ENCODE data around the gene CCDC137.

The CCDC137 gene

DNA sequence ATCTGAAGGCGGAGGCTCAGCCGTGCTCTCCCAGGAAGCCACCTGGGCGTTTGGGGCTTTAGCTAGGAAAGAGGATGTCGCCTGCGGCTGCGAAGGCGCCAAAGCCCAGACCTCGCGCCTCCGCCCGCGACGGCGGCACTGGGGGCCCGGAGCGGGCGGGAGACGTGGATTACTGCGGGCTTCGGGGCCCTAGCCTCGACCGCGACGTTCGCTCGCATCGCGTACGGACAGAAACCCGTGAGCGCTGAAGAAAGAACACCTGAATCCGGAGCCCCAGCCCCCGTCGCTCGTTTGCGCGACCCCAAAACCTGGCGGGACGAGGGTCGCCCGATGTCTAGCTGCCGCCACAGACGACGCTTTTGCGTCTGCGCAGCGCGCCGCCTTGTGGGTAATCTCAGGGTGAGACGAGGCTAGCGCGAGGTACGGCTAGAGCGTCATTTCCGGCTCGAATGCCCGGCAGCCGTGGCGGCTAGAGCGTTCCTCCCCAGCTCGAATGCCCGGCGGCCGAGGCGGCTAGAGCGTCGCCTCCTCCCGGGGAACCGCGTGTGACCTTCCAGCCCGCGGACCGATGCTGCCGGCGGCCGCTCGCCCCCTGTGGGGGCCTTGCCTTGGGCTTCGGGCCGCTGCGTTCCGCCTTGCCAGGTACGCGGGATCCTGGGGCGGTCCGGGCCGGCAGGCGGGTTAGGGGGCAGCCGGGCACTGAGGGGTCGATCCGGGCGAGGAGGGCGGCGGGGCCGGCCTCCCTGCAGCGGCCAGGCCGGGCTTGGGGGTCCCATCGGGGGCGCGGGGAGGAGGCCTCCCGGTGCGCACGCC, 36.6 kb downstream of the CCDC137 start, which contains the start of gene MRPL12:
MRPL12 (plus strand) TSS at position 434 of the 813 bp plus-strand sequence; CDS start at position 569, 135 bp downstream.
- peak; percentile 86 for DNase-seq (ENCODE audit: low read depth)

DNA sequence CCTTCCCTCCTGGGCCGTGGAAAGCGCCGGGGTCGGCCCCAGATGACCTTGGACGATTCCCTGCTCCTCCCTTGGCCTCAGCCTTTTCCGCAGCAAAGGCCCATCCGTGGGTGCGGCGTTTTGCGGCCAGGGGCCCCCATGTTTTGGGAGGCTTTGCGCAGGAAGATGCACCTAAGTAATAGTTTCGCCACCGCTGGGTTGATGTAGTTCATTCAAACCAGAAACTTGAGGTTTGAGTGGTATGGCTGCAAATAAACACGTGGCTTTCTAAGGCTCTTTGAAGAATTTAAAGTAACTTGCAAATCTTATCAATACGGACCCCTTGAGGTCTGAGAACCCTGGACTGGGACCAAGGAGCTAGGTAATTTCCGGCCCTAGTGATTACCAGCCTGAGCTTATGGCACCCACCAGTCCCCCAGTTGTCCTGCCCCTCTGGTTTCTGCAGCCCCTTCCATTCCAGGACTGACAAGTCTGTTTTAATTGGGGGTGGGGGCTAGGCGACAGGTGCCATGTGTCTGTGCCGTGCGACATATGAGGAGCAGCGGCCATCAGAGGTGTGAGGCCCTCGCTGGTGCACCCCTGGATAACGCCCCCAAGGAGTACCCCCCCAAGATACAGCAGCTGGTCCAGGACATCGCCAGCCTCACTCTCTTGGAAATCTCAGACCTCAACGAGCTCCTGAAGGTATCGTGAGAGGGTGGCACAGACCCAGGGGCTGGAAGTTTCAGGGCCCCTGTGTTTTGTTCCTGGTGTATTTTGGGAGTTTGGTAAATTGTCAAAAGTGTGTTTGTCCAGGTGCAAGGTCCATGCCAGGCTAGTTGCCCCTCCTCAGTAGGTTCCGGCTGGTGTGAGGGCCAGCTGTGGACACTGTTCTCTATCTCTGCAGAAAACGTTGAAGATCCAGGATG, 37.5 kb downstream of the CCDC137 start:
- DNase-seq (ENCODE audit: low read depth): no peak

GRCh38 chr17:81705518-81706231, 39.1 kb downstream of the CCDC137 start:
- no peak for DNase-seq (ENCODE audit: low read depth)

- DNase-seq (ENCODE audit: low read depth): no peak
Observed at GRCh38 chr17:81706232-81706611, 39.7 kb downstream of the CCDC137 start.

GRCh38 chr17:81706757-81707624, 40.5 kb downstream of the CCDC137 start:
- no peak for DNase-seq (ENCODE audit: low read depth)

- no peak for DNase-seq (ENCODE audit: low read depth)
Observed at GRCh38 chr17:81707725-81708646, 41.4 kb downstream of the CCDC137 start.

DNA sequence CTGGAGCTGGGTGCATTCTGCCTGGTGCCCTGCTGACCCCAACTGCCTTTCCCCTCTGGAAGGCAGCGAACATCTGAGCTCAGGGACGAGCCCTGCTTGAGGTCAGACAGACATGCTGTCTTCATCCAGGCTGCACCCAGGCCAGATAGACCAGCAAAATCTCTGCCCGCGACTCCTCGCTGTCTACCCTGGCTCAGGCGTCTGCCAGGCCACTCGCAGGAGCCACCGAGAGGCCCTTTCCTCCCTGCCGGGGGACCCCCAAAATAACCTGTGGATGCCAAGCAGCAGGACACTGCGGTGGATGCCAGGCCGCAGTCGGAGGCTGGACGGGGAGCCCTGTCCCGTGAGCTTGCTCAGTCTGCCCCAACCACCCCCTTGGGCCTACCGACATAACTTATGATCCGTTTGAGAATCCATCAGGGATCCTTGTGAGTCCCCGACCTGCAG, 42.2 kb downstream of the CCDC137 start:
- DNase-seq (ENCODE audit: low read depth): no peak

GRCh38 chr17:81710514-81711308, 44.2 kb downstream of the CCDC137 start:
- DNase-seq (ENCODE audit: low read depth): no peak

- DNase-seq (ENCODE audit: low read depth): peak; percentile 64
Observed at GRCh38 chr17:81711814-81712467, 45.4 kb downstream of the CCDC137 start, which contains the start of gene SLC25A10. SLC25A10 (plus strand) TSS chr17:81712284; CDS start chr17:81712427, 143 bp downstream.

GRCh38 chr17:81712468-81713003, 46.0 kb downstream of the CCDC137 start:
- no peak for DNase-seq (ENCODE audit: low read depth)

GRCh38 chr17:81713004-81713555, 46.5 kb downstream of the CCDC137 start:
- DNase-seq (ENCODE audit: low read depth): no peak

GRCh38 chr17:81713556-81714411, 47.2 kb downstream of the CCDC137 start:
- no peak for DNase-seq (ENCODE audit: low read depth)

DNA sequence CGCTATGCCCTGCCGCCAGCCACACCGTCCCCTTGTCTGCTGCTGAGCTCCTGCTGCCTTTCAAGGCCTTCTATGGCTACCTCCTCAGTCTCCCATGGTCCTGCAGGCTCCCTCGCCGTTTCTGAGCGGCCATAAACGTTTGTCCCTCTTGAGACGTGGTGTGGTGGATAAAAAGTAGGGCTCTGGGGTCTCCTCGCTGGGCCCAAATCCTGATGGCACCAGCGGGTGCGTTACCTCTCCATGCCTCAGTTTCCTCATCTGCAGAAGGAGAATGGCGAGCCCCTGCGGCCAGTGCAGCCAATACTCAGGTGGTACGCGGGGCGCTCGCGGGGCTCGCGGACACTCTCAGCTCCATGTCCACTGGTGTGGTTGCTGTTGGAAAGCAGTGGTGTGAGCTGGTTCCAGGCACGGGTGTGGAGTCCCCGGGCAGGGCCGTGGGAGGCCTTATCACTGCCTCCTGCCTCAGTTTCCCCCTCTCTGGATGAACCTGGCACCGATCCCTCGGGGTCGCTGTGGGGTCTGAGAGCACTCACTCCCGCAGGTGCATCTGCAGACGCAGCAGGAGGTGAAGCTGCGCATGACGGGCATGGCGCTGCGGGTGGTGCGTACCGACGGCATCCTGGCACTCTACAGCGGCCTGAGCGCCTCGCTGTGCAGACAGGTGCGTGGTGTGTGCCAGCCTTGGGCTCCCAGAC, 48.0 kb downstream of the CCDC137 start:
- no peak for DNase-seq (ENCODE audit: low read depth)

GRCh38 chr17:81715107-81715871, 48.8 kb downstream of the CCDC137 start:
- DNase-seq (ENCODE audit: low read depth): no peak

DNA sequence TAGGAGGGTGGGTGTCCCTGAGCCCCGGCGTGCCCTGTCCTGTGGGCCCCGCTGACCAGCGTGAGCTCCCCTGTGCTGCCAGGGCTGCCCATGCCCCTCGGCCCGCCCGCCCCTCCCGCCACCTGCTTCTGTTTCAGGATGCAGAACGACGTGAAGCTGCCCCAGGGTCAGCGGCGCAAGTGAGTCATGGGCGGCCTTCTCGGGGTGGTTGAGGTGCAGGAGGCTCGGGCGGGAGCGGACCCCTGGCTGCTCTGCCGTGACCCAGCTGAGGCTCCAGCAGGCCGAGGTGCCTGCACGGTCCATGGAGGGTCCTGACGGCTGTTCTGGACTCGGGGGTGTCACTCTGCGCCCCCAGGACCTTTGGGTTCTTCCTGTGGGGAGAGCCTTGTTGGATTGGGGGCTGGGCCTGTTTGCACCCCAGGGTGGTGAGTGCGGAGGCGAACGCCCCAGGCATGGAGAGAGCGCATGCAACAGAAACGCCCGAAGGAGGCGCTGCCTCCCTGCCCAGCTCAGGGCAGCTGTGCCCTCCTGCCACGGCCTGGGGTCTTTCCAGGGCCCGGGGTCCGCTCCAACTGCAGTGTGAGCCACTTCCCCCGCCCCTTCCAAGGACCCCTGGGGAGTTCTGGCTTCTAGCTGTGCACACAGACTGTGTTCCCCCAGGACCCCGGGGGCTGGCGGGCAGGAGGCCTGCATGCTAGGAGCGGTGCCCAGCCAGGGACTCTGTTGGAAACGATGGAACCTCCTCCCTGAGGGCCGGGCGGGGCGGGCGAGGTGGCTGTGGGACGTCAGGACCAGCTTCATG, 49.5 kb downstream of the CCDC137 start:
- no peak for DNase-seq (ENCODE audit: low read depth)
